H1 (cell line): Measurements from ENCODE around the gene TANC1. TPM values are rescaled to one million over a fixed set of nuclear protein-coding genes. Genes with fewer than 3 reads are reported as not detected.
A peak's percentile ranks its signal among the peaks of the same experiment; 100 is the strongest.

ENCODE experiments used
- CTCF ChIA-PET: fragments of 300-600 bp; sonication (Branson Sonifier 250); formaldehyde crosslinking; loops from one replicate; lab custom pipeline; 2021; ENCODE audit not compliant: partially characterized antibody; lab: Charles Lee
- POLR2A ChIA-PET: fragments of 300-600 bp; sonication (Branson Sonifier 250); formaldehyde crosslinking; loops from one replicate; lab custom pipeline; 2021; ENCODE audit warnings: inconsistent platforms; ENCODE audit not compliant: partially characterized antibody; lab: Charles Lee
- DNase-seq, 2 experiments: peaks; one replicate each; pipeline versions ENCODE4 v3.0.0 to v3.0.0-alpha.2; 2010 to 2022; ENCODE audit warnings: low spot score in 2 of 2, low read depth in 1 of 2, mixed read lengths in 1 of 2
- FAIRE-seq: peaks from 2 replicates; lab custom pipeline; 2011; peaks lifted over from hg19 to GRCh38; lab: Jason Lieb, UNC
- H2AFZ ChIP-seq: 2 replicates; pipeline ENCODE4 v1.8.1; 2012; ENCODE audit warnings: low read length, inconsistent platforms
- H2AK5ac ChIP-seq: 2 replicates; pipeline ENCODE4 v1.6.1; 2013; ENCODE audit warnings: low read depth, low read length
- H2BK120ac ChIP-seq: replicated peaks from 2 replicates; pipeline ENCODE3; 2013; ENCODE audit warnings: low read depth, low read length, inconsistent platforms
- H2BK12ac ChIP-seq: 2 replicates; pipeline ENCODE4 v1.6.1; 2013; ENCODE audit warnings: low read depth, low read length
- H2BK15ac ChIP-seq: 2 replicates; pipeline ENCODE4 v1.6.1; 2013; ENCODE audit warnings: low read length
- H2BK20ac ChIP-seq: 2 replicates; pipeline ENCODE4 v1.6.1; 2013; ENCODE audit warnings: low read length
- H2BK5ac ChIP-seq: 2 replicates; pipeline ENCODE4 v1.6.1; 2013; ENCODE audit warnings: low read depth, low read length
- H3K14ac ChIP-seq: 2 replicates; pipeline ENCODE4 v1.6.1; 2013; ENCODE audit warnings: inconsistent platforms; ENCODE audit not compliant: insufficient read length
- H3K18ac ChIP-seq: 2 replicates; pipeline ENCODE4 v1.6.1; 2013; ENCODE audit warnings: low read length; ENCODE audit errors: extremely low read depth
- H3K23ac ChIP-seq: 2 replicates; pipeline ENCODE4 v1.6.1; 2013; ENCODE audit warnings: inconsistent platforms; ENCODE audit not compliant: insufficient read length
- H3K23me2 ChIP-seq: 2 replicates; pipeline ENCODE4 v1.6.1; 2013; ENCODE audit warnings: low read depth, low read length
- H3K27ac ChIP-seq: 2 replicates; pipeline ENCODE4 v1.6.1; 2011; ENCODE audit warnings: low read depth, low read length, inconsistent platforms
- H3K27me3 ChIP-seq, 4 experiments: replicated peaks in 1 of 4; 1 replicate in 1 of 4; 2 replicates in 3 of 4; pipeline versions ENCODE4 v1.6.1 to v1.8.1; 2011 to 2013; ENCODE audit warnings: low read length in 3 of 4, mild to moderate bottlenecking in 3 of 4, inconsistent platforms in 2 of 4, mixed read lengths in 2 of 4, moderate library complexity in 1 of 4; ENCODE audit not compliant: control insufficient read depth in 3 of 4, insufficient read depth in 3 of 4; ENCODE audit errors: extremely low read depth in 1 of 4
- H3K36me3 ChIP-seq, 4 experiments: 2 replicates each; pipeline versions ENCODE4 v1.6.1 to v1.8.1; 2011 to 2013; ENCODE audit warnings: mild to moderate bottlenecking in 4 of 4, low read length in 3 of 4, moderate library complexity in 2 of 4, control low read depth in 1 of 4, inconsistent platforms in 1 of 4; ENCODE audit not compliant: insufficient read depth in 4 of 4, control insufficient read depth in 2 of 4
- H3K4ac ChIP-seq: replicated peaks from 2 replicates; pipeline ENCODE3; 2013; ENCODE audit warnings: low read length, low read depth, mixed read lengths, inconsistent platforms; ENCODE audit not compliant: insufficient read length
- H3K4me1 ChIP-seq, 4 experiments: replicated peaks in 1 of 4; 1 replicate in 1 of 4; 2 replicates in 3 of 4; pipeline versions ENCODE4 v1.6.1 to v1.8.1; 2011 to 2013; ENCODE audit warnings: low read length in 3 of 4, inconsistent platforms in 2 of 4, mixed read lengths in 1 of 4; ENCODE audit not compliant: insufficient read depth in 4 of 4, control insufficient read depth in 3 of 4
- H3K4me2 ChIP-seq, 2 experiments: 2 replicates each; pipeline versions ENCODE4 v1.6.1 to v1.8.1; 2011 to 2013; ENCODE audit warnings: low read depth in 2 of 2, low read length in 2 of 2, control low read depth in 1 of 2, inconsistent platforms in 1 of 2, mild to moderate bottlenecking in 1 of 2; ENCODE audit not compliant: insufficient read depth in 1 of 2
- H3K4me3 ChIP-seq, 4 experiments: fragments of 200-600, 300-600 bp in 1 of 4; sonication (generic), shearing (Covaris generic), sonication (Bioruptor Twin) in 1 of 4; 2 replicates each; pipeline versions ENCODE4 v1.5.1 to v1.8.1; 2011 to 2016; ENCODE audit warnings: low read length in 4 of 4, low read depth in 3 of 4, control low read depth in 2 of 4, inconsistent platforms in 2 of 4, mild to moderate bottlenecking in 2 of 4, mixed read lengths in 1 of 4, moderate library complexity in 1 of 4; ENCODE audit not compliant: insufficient read depth in 2 of 4; ENCODE audit errors: extremely low read depth in 1 of 4
- H3K56ac ChIP-seq: replicated peaks from 2 replicates; pipeline ENCODE3; 2013; ENCODE audit warnings: low read depth, mild to moderate bottlenecking, mixed read lengths, low read length, inconsistent platforms; ENCODE audit not compliant: insufficient read length
- H3K79me1 ChIP-seq: 2 replicates; pipeline ENCODE4 v1.6.1; 2013; ENCODE audit warnings: low read depth, low read length, control low read depth
- H3K79me2 ChIP-seq, 2 experiments: 2 replicates each; pipeline versions ENCODE4 v1.6.1 to v1.8.1; 2012 to 2013; ENCODE audit warnings: low read length in 2 of 2, mild to moderate bottlenecking in 2 of 2, inconsistent platforms in 1 of 2; ENCODE audit not compliant: insufficient read depth in 2 of 2, control insufficient read depth in 1 of 2
- H3K9ac ChIP-seq, 4 experiments: replicated peaks in 1 of 4; 1 replicate in 1 of 4; 2 replicates in 3 of 4; pipeline versions ENCODE4 v1.6.1 to v1.8.1; 2011 to 2013; ENCODE audit warnings: low read depth in 3 of 4, low read length in 3 of 4, control low read depth in 2 of 4, mild to moderate bottlenecking in 2 of 4, moderate library complexity in 2 of 4, inconsistent platforms in 1 of 4; ENCODE audit errors: extremely low read depth in 1 of 4
- H3K9me3 ChIP-seq, 2 experiments: 2 replicates each; pipeline versions ENCODE4 v1.6.1 to v1.8.1; 2012 to 2013; ENCODE audit warnings: mild to moderate bottlenecking in 2 of 2, moderate library complexity in 2 of 2, control low read depth in 1 of 2, inconsistent platforms in 1 of 2, low read depth in 1 of 2, low read length in 1 of 2, mixed read lengths in 1 of 2; ENCODE audit not compliant: insufficient read depth in 2 of 2
- H4K20me1 ChIP-seq, 2 experiments: replicated peaks in 1 of 2; 2 replicates each; pipeline versions ENCODE3 to v1.8.1; 2011 to 2013; ENCODE audit warnings: inconsistent platforms in 2 of 2, low read length in 2 of 2, mild to moderate bottlenecking in 1 of 2; ENCODE audit not compliant: insufficient read depth in 2 of 2, control insufficient read depth in 1 of 2
- H4K5ac ChIP-seq: 2 replicates; pipeline ENCODE4 v1.6.1; 2013; ENCODE audit warnings: low read length, low read depth, mixed read lengths, inconsistent platforms; ENCODE audit not compliant: insufficient read length
- H4K8ac ChIP-seq: 2 replicates; pipeline ENCODE4 v1.8.0; 2013; ENCODE audit warnings: mild to moderate bottlenecking, moderate library complexity, low read length, inconsistent platforms; ENCODE audit not compliant: insufficient read depth; ENCODE audit errors: extremely low read depth
- H4K91ac ChIP-seq: replicated peaks from 2 replicates; pipeline ENCODE3; 2013; ENCODE audit warnings: low read length, mixed read lengths, inconsistent platforms; ENCODE audit not compliant: insufficient read length
- CREB1 ChIP-seq: IDR thresholded peaks from 2 replicates; pipeline ENCODE4 v1.6.1; 2012; ENCODE audit warnings: inconsistent platforms
- CTCF ChIP-seq, 3 experiments: IDR thresholded peaks; 1 replicate in 2 of 3; 2 replicates in 1 of 3; pipeline versions ENCODE4 v1.5.1 to v1.6.1; 2011; ENCODE audit warnings: low read length in 3 of 3, mild to moderate bottlenecking in 3 of 3, inconsistent platforms in 2 of 3, low read depth in 1 of 3, moderate library complexity in 1 of 3; ENCODE audit not compliant: insufficient read depth in 1 of 3; ENCODE audit errors: control extremely low read depth in 1 of 3
- RAD21 ChIP-seq, 2 experiments: IDR thresholded peaks in 1 of 2; conservative IDR thresholded peaks in 1 of 2; 2 replicates each; pipeline ENCODE4 v1.6.1; 2011; ENCODE audit warnings: low read depth in 2 of 2, low read length in 2 of 2, improper control_type of control experiment in 1 of 2, inconsistent platforms in 1 of 2, mild to moderate bottlenecking in 1 of 2, moderate library complexity in 1 of 2
- WGBS, 2 experiments: shearing (Covaris generic) in 1 of 2; methylation state at CpG; one replicate each; pipeline versions ENCODE4 v1.1.6 to v1.1.7; 2013 to 2015; ENCODE audit warnings: low lambda C conversion rate in 2 of 2, mixed read lengths in 2 of 2, inconsistent platforms in 1 of 2, low coverage in 1 of 2, missing lambda C conversion rate in 1 of 2; ENCODE audit not compliant: insufficient replicate concordance in 2 of 2, insufficient coverage in 1 of 2, insufficient read length in 1 of 2; ENCODE audit errors: extremely low coverage in 1 of 2, missing lambda C conversion rate in 1 of 2; 5-methylcytosine and 5-hydroxymethylcytosine counted together
- polyA plus RNA-seq, 7 experiments: library from polyadenylated mRNA; depleted of rRNA in 3 of 7; stranded (reverse) in 5 of 7; unstranded in 2 of 7; fragments of >200 nt in 5 of 7; fragments of 200-250 nt in 2 of 7; gene quantifications; 1 replicate in 5 of 7; 2 replicates in 1 of 7; 4 replicates in 1 of 7; pipeline versions ENCODE4 v1.2.1 to v1.2.3, GENCODE V29; 2011 to 2013; ENCODE audit warnings: missing spikeins in 2 of 7, mixed read lengths in 2 of 7
- total RNA-seq: library from RNA; stranded (reverse); fragmentation: NEBNext Ultra II Directional; extraction: Animal tissue kit (Norgen Biotek cat#: 25700); gene quantifications from 2 replicates; pipeline ENCODE4 v1.2.1, GENCODE V29; 2021

The TANC1 gene
- total and polyA plus RNA-seq, 2 of the 8 experiments (the other 6 are each of a cell fraction or from before 2014, with no cell fraction given): 4.1 to 7.6 TPM

- Histone ChIP-seq H3K4ac (no peak overlapping the region), H3K27ac (no peak overlapping the region), H3K79me2 (no peaks in the 10 kb centered on the region), H3K9ac (no peak overlapping the region), H3K23me2 (no peaks in the 10 kb centered on the region), H3K14ac (no peak overlapping the region), H2BK12ac (no peak overlapping the region), H2BK15ac (no peak overlapping the region), H2AFZ (no peak overlapping the region), H4K5ac (no peak overlapping the region), H3K4me1 (no peaks in the 10 kb centered on the region), H3K27me3 (no peaks in the 10 kb centered on the region), H4K20me1 (no peaks in the 10 kb centered on the region), H2BK120ac (no peak overlapping the region), H4K91ac (no peak overlapping the region), H3K79me1 (no peaks in the 10 kb centered on the region), H3K18ac (no peak overlapping the region), H3K56ac (no peak overlapping the region), H3K36me3 (no peaks in the 10 kb centered on the region), H2BK5ac (no peak overlapping the region), H4K8ac (no peak overlapping the region), H2BK20ac (no peak overlapping the region), H3K4me2 (no peak overlapping the region), H3K4me3 (no peak overlapping the region), H3K9me3 (no peaks in the 10 kb centered on the region), H2AK5ac (no peak overlapping the region), H3K23ac (no peak overlapping the region)
- ChIA-PET POLR2A (no interaction called here), CTCF (interaction anchor here (0.7 to 2.8 kb wide), 13 partner anchors 8 to 635 kb away, joined by 3 to 12 read pairs (median 4); no protein-coding TSS in a partner anchor)
- DNase-seq (no peak), FAIRE-seq (no peak)
- 90% methylated on average over 1 of the region's 1 CpG; no CpG with 5 or more reads in 1 of the 2 experiments for WGBS, 2 experiments
- TF ChIP-seq CREB1: no peak
- peak in 1 of 3 experiments; percentile 16; a peak in 1 of 4 replicates for TF ChIP-seq CTCF (IDR thresholded peaks at IDR 0.05; ENCODE audit: control extremely low read depth in 1 of 3, insufficient read depth in 1 of 3, low read depth in 1 of 3, low read length in 3 of 3)
- TF ChIP-seq RAD21 (IDR thresholded peaks at IDR 0.05 in 1 of 2, conservative IDR thresholded peaks at IDR 0.05 in 1 of 2; ENCODE audit: low read depth in 2 of 2, low read length in 2 of 2): peak; percentile 22 to 34; a peak in 2 of 4 replicates
These were observed 200.3 kb downstream of the TANC1 start for GRCh38 chr2:159168707-159169106.
